Endothelial cell of umbilical vein (primary cell): ENCODE measurements around the gene BTBD2. TPM values are rescaled to one million over a fixed set of nuclear protein-coding genes. Genes with fewer than 3 reads are reported as not detected.

ENCODE experiments used
- BruUV-seq: library from RNA; stranded (reverse); fragments of 400-500 nt; replicated peaks from 2 replicates; lab custom pipeline; 2021; lab: Mats Ljungman, UMichigan
- CTCF ChIA-PET: fragments of 300-600, 350-600 bp; sonication (Branson Sonifier 250); formaldehyde crosslinking; loops from one replicate; lab custom pipeline; 2021; ENCODE audit warnings: antibody characterized with exemption, inconsistent platforms; lab: Charles Lee
- POLR2A ChIA-PET: fragments of 300-600, 350-600 bp; sonication (Branson Sonifier 250); formaldehyde crosslinking; loops from one replicate; lab custom pipeline; 2021; ENCODE audit warnings: antibody characterized with exemption, inconsistent platforms; lab: Charles Lee
- DNase-seq: peaks from one replicate; pipeline ENCODE4 v3.0.0-alpha.2; 2011; ENCODE audit warnings: low read depth, low spot score
- FAIRE-seq: peaks from 2 replicates; lab custom pipeline; 2011; peaks lifted over from hg19 to GRCh38; lab: Jason Lieb, UNC
- H2AFZ ChIP-seq: 2 replicates; pipeline ENCODE4 v1.6.0; 2012; ENCODE audit warnings: low read depth, low read length, control low read depth, inconsistent platforms
- H3K27ac ChIP-seq: 2 replicates; pipeline ENCODE4 v1.5.1; 2011; ENCODE audit warnings: low read depth, mild to moderate bottlenecking, control low read depth, low read length, moderate library complexity; ENCODE audit not compliant: insufficient read depth
- H3K27me3 ChIP-seq, 2 experiments: 2 replicates each; pipeline versions ENCODE4 v1.6.0 to v1.6.1; 2011; ENCODE audit warnings: low read length in 2 of 2, mixed read lengths in 1 of 2; ENCODE audit not compliant: control insufficient read depth in 2 of 2, insufficient read depth in 2 of 2
- H3K36me3 ChIP-seq, 2 experiments: 2 replicates in 1 of 2; 3 replicates in 1 of 2; pipeline ENCODE4 v1.5.1; 2011; ENCODE audit warnings: low read length in 2 of 2, mild to moderate bottlenecking in 1 of 2, moderate library complexity in 1 of 2; ENCODE audit not compliant: control insufficient read depth in 2 of 2, insufficient read depth in 2 of 2; ENCODE audit errors: extremely low read depth in 1 of 2
- H3K4me1 ChIP-seq: 3 replicates; pipeline ENCODE4 v1.5.1; 2011; ENCODE audit warnings: mild to moderate bottlenecking, low read length; ENCODE audit not compliant: control insufficient read depth, insufficient read depth; ENCODE audit errors: extremely low read depth
- H3K4me2 ChIP-seq: 2 replicates; pipeline ENCODE4 v1.6.1; 2011; ENCODE audit warnings: low read length, control low read depth, mixed read lengths; ENCODE audit not compliant: insufficient read depth
- H3K4me3 ChIP-seq, 3 experiments: fragments of 200-600 bp in 1 of 3; sonication (generic), shearing (Covaris generic) in 1 of 3; replicated peaks in 1 of 3; 2 replicates each; pipeline ENCODE4 v1.5.1; 2011 to 2016; ENCODE audit warnings: control low read depth in 3 of 3, low read length in 3 of 3, mild to moderate bottlenecking in 2 of 3, inconsistent platforms in 1 of 3, low read depth in 1 of 3, moderate library complexity in 1 of 3; ENCODE audit not compliant: insufficient read depth in 1 of 3
- H3K79me2 ChIP-seq: 2 replicates; pipeline ENCODE4 v1.6.0; 2012; ENCODE audit warnings: low read length, inconsistent platforms; ENCODE audit not compliant: control insufficient read depth, insufficient read depth
- H3K9ac ChIP-seq: replicated peaks from 2 replicates; pipeline ENCODE3; 2011; ENCODE audit warnings: low read length, control low read depth; ENCODE audit not compliant: insufficient read depth; ENCODE audit errors: extremely low read depth
- H3K9me1 ChIP-seq: replicated peaks from 3 replicates; pipeline ENCODE4 v1.6.0; 2011; ENCODE audit warnings: mild to moderate bottlenecking, low read length; ENCODE audit not compliant: control insufficient read depth, insufficient read depth; ENCODE audit errors: extremely low read depth
- H3K9me3 ChIP-seq: replicated peaks from 2 replicates; pipeline ENCODE4 v1.5.1; 2012; ENCODE audit warnings: low read length, inconsistent platforms; ENCODE audit not compliant: control insufficient read depth, insufficient read depth
- H4K20me1 ChIP-seq: replicated peaks from 2 replicates; pipeline ENCODE3; 2011; ENCODE audit warnings: mild to moderate bottlenecking, low read length; ENCODE audit not compliant: control insufficient read depth, insufficient read depth; ENCODE audit errors: extremely low read depth
- CTCF ChIP-seq, 2 donors: IDR thresholded peaks; 1 replicate in 1 of 2; 2 replicates in 1 of 2; pipeline ENCODE4 v1.5.1; 2011; ENCODE audit warnings: low read length in 2 of 2, mild to moderate bottlenecking in 2 of 2, moderate library complexity in 2 of 2, control low read depth in 1 of 2, inconsistent platforms in 1 of 2, low read depth in 1 of 2; ENCODE audit not compliant: insufficient read depth in 1 of 2; ENCODE audit errors: extremely low read depth in 1 of 2
- EZH2 ChIP-seq: IDR thresholded peaks from 2 replicates; pipeline ENCODE4 v1.6.1; 2012; ENCODE audit warnings: borderline replicate concordance, low read depth, mild to moderate bottlenecking, moderate library complexity, low read length, inconsistent platforms; ENCODE audit not compliant: severe bottlenecking
- FOS ChIP-seq: IDR thresholded peaks from 2 replicates; pipeline ENCODE4 v1.6.1; 2011; ENCODE audit warnings: mild to moderate bottlenecking, low read length, moderate library complexity, borderline replicate concordance; ENCODE audit not compliant: insufficient read depth
- GATA2 ChIP-seq: IDR thresholded peaks from 2 replicates; pipeline ENCODE4 v1.7.0; 2011; ENCODE audit warnings: low read depth, mild to moderate bottlenecking, moderate library complexity, mixed read lengths, low read length; ENCODE audit not compliant: insufficient read length, insufficient read depth
- JUN ChIP-seq: IDR thresholded peaks from 2 replicates; pipeline ENCODE4 v1.6.1; 2011; ENCODE audit warnings: borderline replicate concordance, low read depth; ENCODE audit not compliant: insufficient read length, insufficient read depth
- MAX ChIP-seq: IDR thresholded peaks from 2 replicates; pipeline ENCODE4 v1.6.1; 2011; ENCODE audit not compliant: insufficient read depth, insufficient read length
- MYC ChIP-seq: IDR thresholded peaks from one replicate; pipeline ENCODE4 v1.6.1; 2011; ENCODE audit warnings: mild to moderate bottlenecking, low read depth, low read length
- POLR2A ChIP-seq: IDR thresholded peaks from 2 replicates; pipeline ENCODE4 v1.6.1; 2012; ENCODE audit warnings: low read depth, mild to moderate bottlenecking, control low read depth, low read length
- POLR2AphosphoS5 ChIP-seq: IDR thresholded peaks from 2 replicates; pipeline ENCODE4 v1.6.1; 2012; ENCODE audit warnings: low read depth, mild to moderate bottlenecking, control low read depth, low read length, moderate library complexity; ENCODE audit not compliant: insufficient read depth
- dilution Hi-C: fragments of 300-500 bp; cut with MboI; formaldehyde crosslinking; loops from one replicate; pipeline ENCODE4 v1.15.0; 2019; ENCODE audit warnings: low sequenced_read_pairs; ENCODE audit not compliant: extremely low pct_ligation_motif_present
- intact Hi-C: fragments of 100-400 bp; cut with micrococcal nuclease; formaldehyde crosslinking; loops from one replicate; pipeline ENCODE4 v1.10.0; 2022
- polyA plus RNA-seq, 4 experiments: library from polyadenylated mRNA; depleted of rRNA in 3 of 4; stranded (reverse) in 3 of 4; unstranded in 1 of 4; fragments of >200 nt; gene quantifications; 2 replicates each; pipeline versions ENCODE4 v1.2.1 to v1.2.3, GENCODE V29; 2011 to 2012; ENCODE audit warnings: missing spikeins in 1 of 4
- total RNA-seq: library from RNA; stranded (reverse); gene quantifications from 2 replicates; pipeline ENCODE4 v1.2.3, GENCODE V29; 2021

Gene BTBD2
- total and polyA plus RNA-seq, 2 donors (not counting 3 experiments of a cell fraction or from before 2014, with no cell fraction given), result 59.2 to 78.2 TPM

- H3K79me2 ChIP-seq, result peaks cover 12% of the 10 kb centered on the region
- no peak overlapping the region for H3K9ac ChIP-seq
- H3K4me3 ChIP-seq, result no peak overlapping the region
- H3K27me3 ChIP-seq, result no peaks in the 10 kb centered on the region
- H2AFZ ChIP-seq, result no peak overlapping the region
- no peaks in the 10 kb centered on the region for H3K9me1 ChIP-seq
- dilution Hi-C loops (no loop called here), intact Hi-C loops (no loop called here)
- POLR2A ChIA-PET, result no interaction called here
- H3K36me3 ChIP-seq, result peaks cover 0 to 17% of the 10 kb centered on the region in 2 experiments
- no TSS peak for BruUV-seq
- CTCF ChIA-PET, result no interaction called here
- no peaks in the 10 kb centered on the region for H3K4me1 ChIP-seq
- FAIRE-seq (no peak), DNase-seq (no peak)
- no peaks in the 10 kb centered on the region for H4K20me1 ChIP-seq
- no peak overlapping the region for H3K27ac ChIP-seq
- no peaks in the 10 kb centered on the region for H3K9me3 ChIP-seq
- no peak overlapping the region for H3K4me2 ChIP-seq
- TF ChIP-seq JUN, result no peak
- TF ChIP-seq FOS, result no peak
- no peak for TF ChIP-seq POLR2A
- TF ChIP-seq POLR2AphosphoS5, result no peak
- TF ChIP-seq MAX, result no peak
- TF ChIP-seq CTCF (IDR thresholded peaks at IDR 0.05; ENCODE audit: extremely low read depth in 1 of 2, insufficient read depth in 1 of 2, low read depth in 1 of 2, low read length in 2 of 2), result no peak
- no peak for TF ChIP-seq GATA2
- no peak for TF ChIP-seq EZH2
- TF ChIP-seq MYC, result no peak
These were observed 48.4 kb downstream of the BTBD2 start for GRCh38 chr19:1967087-1967608.
